Rectal smooth muscle tissue (tissue), 1 donor: ENCODE measurements around the gene SPINT3.

ENCODE experiments used
- H3K27ac ChIP-seq: one replicate; pipeline ENCODE4 v1.7.0; 2013; ENCODE audit warnings: low read depth, low read length, inconsistent platforms
- H3K27me3 ChIP-seq: one replicate; pipeline ENCODE4 v1.7.0; 2013; ENCODE audit warnings: low read length; ENCODE audit not compliant: control insufficient read depth, insufficient read depth
- H3K36me3 ChIP-seq: one replicate; pipeline ENCODE4 v1.7.0; 2013; ENCODE audit warnings: low read length; ENCODE audit not compliant: control insufficient read depth, insufficient read depth
- H3K4me1 ChIP-seq: one replicate; pipeline ENCODE4 v1.7.0; 2013; ENCODE audit warnings: low read length; ENCODE audit not compliant: control insufficient read depth, insufficient read depth
- H3K4me3 ChIP-seq: one replicate; pipeline ENCODE4 v1.7.0; 2013; ENCODE audit warnings: low read length
- H3K9ac ChIP-seq: one replicate; pipeline ENCODE4 v1.7.0; 2013; ENCODE audit warnings: low read length

The SPINT3 gene

DNA sequence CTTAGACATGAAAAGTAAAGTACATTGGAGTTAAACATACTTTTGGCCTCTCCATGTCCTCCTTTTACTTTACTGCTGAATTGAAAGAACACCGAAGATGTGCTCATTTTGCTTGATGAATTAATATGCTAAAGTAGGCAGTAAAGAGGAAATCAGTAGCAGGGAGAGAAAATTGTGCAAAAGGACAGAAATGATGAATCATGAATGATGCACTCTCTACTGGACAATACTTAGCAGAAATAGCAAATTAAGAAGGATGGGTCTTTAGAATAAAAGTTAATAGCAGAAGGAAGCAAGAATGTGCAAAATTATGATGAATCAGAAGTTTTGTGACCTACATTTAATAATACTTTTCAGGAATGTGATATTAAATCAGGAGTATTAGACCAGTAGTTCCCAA, 8.4 kb upstream of the SPINT3 start:
- Histone ChIP-seq H3K4me1 (no peaks in the 10 kb centered on the region), H3K9ac (no peak overlapping the region), H3K36me3 (no peaks in the 10 kb centered on the region), H3K27me3 (no peaks in the 10 kb centered on the region), H3K4me3 (no peak overlapping the region), H3K27ac (no peak overlapping the region)

DNA sequence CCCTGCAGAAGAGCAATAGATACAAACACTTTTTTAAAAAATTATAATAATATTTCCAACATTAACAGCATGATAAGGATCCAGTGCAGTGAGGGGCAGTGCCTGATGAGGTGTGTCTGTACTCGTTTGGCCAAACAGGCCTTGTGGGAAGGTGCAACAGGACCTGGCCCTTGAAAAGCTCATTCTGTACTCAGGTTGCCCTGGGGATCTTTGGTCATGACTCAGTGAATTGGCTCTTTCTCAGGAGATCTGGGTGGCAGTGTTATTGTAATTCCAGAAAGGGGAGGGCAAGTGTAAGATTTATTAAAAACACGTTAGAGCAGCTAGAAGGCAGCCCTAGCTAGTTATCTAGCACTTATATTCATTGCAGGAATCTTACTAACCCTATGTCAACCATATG, 2.9 kb upstream of the SPINT3 start:
- H3K4me1 ChIP-seq: no peaks in the 10 kb centered on the region
- H3K27me3 ChIP-seq: no peaks in the 10 kb centered on the region
- no peaks in the 10 kb centered on the region for H3K36me3 ChIP-seq
- no peak overlapping the region for H3K4me3 ChIP-seq
- no peak overlapping the region for H3K27ac ChIP-seq
- H3K9ac ChIP-seq: no peak overlapping the region

DNA sequence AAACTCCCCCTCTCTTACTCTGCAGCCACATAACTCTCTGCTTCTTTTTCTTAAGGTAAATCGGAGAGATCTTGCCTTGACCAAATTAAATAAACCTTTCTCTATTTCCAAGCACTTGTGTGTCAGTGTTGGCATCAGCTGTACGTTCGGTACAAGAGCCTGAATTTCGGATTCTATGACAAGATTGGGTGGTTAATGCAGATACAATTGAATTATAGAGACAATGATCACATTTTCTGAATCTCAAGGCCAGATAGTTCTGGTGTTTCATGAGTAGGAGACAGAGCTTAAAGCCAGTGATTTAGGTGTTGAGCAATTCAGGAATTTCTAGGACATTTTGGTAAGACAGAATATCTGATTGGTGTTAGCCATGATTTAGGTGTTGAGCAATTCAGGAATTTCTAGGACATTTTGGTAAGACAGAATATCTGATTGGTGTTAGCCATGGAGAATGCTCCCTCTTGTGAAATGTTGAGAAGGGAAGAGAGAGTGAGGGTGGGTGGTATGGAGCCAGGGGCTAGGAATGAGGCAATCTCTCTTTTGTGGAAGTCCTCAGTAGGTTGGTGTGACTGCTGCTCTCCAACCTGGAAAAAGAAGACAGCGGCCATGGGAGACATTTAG, 5.1 kb downstream of the SPINT3 start:
- Histone ChIP-seq H3K4me3 (no peak overlapping the region), H3K36me3 (no peaks in the 10 kb centered on the region), H3K27me3 (no peaks in the 10 kb centered on the region), H3K27ac (no peak overlapping the region), H3K4me1 (no peaks in the 10 kb centered on the region), H3K9ac (no peak overlapping the region)

DNA sequence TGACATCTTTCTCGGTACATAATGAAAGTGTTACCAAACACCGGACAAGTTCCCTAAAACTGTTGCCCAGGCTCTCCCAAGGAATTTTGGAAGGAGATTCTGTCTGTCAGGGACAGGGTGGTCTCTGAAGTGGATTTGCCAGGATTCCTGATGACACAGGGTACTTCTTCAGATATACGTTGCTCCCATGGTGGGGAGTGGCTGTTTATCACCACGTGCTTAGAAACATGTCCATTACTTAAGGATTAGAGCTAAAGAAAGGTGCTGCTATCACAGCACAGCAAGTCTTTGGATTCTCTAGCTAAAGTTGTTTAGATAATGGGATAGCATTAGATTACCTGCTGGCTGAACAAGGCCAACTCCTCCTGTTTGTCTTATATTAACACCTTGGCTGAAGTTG, 6.3 kb downstream of the SPINT3 start:
- Histone ChIP-seq H3K27ac (no peak overlapping the region), H3K27me3 (no peaks in the 10 kb centered on the region), H3K36me3 (no peaks in the 10 kb centered on the region), H3K4me1 (no peaks in the 10 kb centered on the region), H3K4me3 (no peak overlapping the region), H3K9ac (no peak overlapping the region)

DNA sequence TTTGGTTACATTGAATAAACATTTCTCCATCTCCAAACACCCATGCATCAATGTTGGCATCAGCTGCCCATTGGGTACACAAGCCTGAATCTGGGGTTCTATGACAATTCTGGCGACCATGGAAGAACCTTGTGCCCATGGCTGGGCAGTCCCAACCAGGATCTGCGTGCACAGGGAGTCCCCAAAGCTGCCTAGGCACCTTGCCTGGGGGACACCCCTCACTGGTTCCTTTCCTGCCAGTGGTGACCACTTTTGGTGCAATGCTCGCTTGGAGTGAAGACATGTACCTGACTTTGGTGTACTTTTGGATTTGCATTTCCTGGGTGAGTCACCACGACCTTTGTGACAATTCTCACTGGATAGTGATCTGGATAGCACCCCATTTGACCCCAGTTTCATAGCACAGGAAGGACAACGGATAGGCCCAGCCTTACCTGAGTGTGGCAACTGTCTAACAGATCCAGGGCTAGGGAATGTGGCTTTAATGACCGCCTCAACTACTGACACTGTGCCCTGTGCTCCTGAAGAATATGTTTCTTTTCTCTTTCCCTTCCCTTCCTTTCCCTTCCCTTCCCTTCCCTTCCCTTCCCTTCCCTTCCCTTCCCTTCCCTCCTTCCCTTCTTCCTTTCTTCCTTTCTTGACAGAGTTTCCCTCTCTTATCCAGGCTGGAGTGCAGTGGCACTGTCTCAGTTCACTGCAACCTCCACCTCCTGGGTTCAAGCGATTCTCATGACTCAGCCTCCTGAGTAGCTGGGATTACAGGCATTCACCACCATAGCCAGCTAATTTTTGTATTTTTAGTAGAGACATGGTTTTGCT, 7.1 kb downstream of the SPINT3 start:
- H3K4me3 ChIP-seq: no peak overlapping the region
- no peaks in the 10 kb centered on the region for H3K27me3 ChIP-seq
- H3K36me3 ChIP-seq: no peaks in the 10 kb centered on the region
- no peaks in the 10 kb centered on the region for H3K4me1 ChIP-seq
- H3K9ac ChIP-seq: no peak overlapping the region
- no peak overlapping the region for H3K27ac ChIP-seq

DNA sequence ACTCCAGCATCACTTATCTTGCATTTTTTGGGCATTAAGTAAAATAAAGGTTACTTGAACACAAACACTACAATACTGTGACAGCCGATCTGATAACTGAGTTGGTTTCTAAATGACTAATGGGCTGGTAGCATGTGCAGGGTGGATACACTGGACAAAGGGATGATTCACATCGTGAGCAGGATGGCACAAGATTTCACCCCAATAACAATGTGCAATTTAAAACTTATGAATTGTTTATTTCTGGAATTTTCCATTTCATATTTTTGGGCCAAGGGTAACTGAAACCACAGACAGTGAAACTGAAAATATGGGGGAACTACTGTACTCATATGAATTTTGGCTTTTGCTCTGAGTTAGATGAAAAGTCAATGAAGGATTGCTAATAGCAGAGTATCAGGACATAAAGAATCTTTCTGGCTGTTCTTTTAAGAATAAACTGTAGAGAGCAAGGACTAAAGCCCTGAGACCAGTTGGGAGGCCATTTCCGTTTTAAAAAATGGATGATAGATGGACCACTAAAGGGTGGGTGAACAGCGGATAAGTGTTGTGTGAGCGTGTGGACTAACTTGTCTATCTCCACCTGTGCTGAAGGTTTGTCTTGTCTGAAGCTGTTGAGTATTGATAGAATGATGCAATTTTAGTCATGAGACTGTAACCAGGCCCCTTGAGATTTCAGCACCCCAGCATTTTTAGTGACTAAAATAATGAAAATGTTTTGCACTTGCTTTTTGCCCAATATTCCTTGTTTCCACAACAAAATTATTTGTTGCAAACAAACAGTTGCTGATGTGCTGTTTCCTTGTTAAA, 8.2 kb downstream of the SPINT3 start:
- Histone ChIP-seq H3K4me3 (no peak overlapping the region), H3K27ac (no peak overlapping the region), H3K9ac (no peak overlapping the region), H3K27me3 (no peaks in the 10 kb centered on the region), H3K4me1 (peaks cover 3% of the 10 kb centered on the region), H3K36me3 (no peaks in the 10 kb centered on the region)

DNA sequence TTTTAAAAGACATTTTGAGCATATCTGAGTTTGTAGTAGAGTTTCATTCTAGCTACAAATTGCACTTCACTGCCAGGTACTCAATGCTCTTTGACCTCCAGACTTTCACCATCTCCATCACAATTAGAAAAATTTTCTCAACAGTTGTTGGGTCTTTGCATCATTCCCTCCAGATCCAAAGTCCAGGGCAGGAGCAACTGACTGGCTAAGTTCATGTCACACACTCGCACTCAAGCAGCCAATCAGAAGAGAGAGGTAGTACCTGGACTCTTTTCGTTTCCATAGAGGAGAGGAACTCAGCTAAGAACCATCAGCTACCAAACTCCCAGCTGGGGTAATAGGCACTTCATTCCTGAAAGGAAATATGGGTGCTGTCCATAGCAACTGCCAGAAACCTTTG, 9.0 kb downstream of the SPINT3 start:
- no peak overlapping the region for H3K9ac ChIP-seq
- H3K36me3 ChIP-seq: no peaks in the 10 kb centered on the region
- no peak overlapping the region for H3K4me3 ChIP-seq
- no peaks in the 10 kb centered on the region for H3K27me3 ChIP-seq
- peaks cover 6% of the 10 kb centered on the region for H3K4me1 ChIP-seq
- no peak overlapping the region for H3K27ac ChIP-seq

DNA sequence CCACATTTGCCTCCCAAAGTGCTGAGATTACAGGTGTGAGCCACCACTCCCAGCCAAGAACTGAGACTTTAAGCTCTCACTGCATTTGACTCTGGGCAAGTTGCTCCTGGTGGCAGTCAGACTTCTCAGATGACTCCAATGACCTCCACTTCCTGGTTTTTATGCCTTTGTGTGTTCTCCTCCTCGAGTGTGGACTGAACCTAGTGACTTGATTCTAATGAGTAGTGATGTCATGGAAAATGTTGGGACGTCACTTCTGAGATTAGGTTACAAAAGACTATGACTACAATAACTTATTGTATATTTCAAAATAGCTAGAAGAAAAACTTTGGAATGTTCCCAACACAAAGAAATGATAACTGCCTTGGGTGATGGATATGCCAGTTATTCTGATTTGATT, 12.0 kb downstream of the SPINT3 start:
- H3K27me3 ChIP-seq: no peaks in the 10 kb centered on the region
- no peaks in the 10 kb centered on the region for H3K36me3 ChIP-seq
- H3K9ac ChIP-seq: no peak overlapping the region
- no peak overlapping the region for H3K4me3 ChIP-seq
- H3K27ac ChIP-seq: no peak overlapping the region
- peaks cover 6% of the 10 kb centered on the region for H3K4me1 ChIP-seq

DNA sequence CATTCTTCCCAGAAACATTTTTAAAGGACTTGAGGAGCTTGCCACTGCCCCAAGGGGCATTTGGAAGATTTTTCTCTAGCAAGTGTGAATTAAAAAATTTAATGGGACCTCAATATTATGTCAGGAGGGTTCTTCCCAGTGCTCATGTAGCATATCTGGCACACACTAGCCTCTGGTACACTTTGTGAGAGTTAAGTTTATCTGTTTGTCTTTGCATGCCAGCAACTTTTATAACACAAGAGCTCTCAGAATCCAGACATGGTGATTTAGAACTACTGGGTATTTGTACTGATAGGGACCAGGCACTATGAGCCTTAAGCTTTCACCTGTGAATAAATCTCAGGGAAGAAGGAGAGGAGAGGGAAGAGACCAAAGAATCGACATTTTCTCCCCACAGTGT, 12.9 kb downstream of the SPINT3 start:
- H3K27ac ChIP-seq: no peak overlapping the region
- H3K4me3 ChIP-seq: no peak overlapping the region
- peaks cover 6% of the 10 kb centered on the region for H3K4me1 ChIP-seq
- no peaks in the 10 kb centered on the region for H3K36me3 ChIP-seq
- H3K27me3 ChIP-seq: no peaks in the 10 kb centered on the region
- no peak overlapping the region for H3K9ac ChIP-seq

DNA sequence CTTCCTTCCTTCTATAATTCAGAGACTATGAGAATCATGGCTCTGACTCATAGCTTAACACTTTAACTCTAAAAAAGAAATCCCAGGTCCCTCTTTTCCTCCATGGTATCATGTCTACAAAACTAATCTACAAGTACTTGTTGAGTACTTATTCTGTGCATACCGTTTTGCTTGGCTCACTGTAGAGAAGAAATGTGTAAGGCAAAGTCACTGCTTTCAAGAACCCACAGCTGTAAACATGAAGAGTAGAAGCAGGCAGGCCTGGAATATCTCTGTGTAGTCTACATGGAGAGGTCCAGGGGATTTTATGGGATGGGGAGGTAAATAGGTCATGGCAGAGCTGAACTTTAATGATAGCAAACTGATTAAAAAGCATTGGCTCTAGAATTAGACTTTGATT, 13.8 kb downstream of the SPINT3 start:
- no peaks in the 10 kb centered on the region for H3K27me3 ChIP-seq

DNA sequence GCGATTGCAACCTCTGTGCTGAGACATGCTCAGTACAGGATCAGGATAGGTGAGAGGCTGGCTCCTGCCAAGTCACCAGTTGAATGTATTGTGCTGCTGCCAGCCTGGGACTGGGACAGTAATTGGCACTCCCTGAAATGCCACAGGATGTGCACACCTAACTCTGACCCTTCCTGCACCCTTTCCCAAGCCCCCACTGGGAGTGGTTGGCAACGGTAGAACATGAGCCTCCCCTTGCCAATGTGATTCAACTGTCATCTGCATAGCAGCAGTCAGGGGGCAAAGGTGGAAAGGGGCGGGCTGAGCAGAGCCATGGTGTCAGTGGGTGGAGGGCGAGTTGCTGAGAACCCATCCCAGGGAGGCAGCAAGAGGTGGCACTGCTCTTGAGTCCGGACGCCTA, 15.4 kb downstream of the SPINT3 start:
- Histone ChIP-seq H3K4me1 (peaks cover 6% of the 10 kb centered on the region), H3K27ac (no peak overlapping the region), H3K9ac (no peak overlapping the region), H3K27me3 (no peaks in the 10 kb centered on the region), H3K36me3 (no peaks in the 10 kb centered on the region), H3K4me3 (no peak overlapping the region)

More for the DNA sequence above, 13.8 kb downstream of the SPINT3 start:
- Histone ChIP-seq H3K27ac (peak overlapping the region; percentile 11), H3K4me3 (no peak overlapping the region), H3K36me3 (no peaks in the 10 kb centered on the region), H3K9ac (no peak overlapping the region), H3K4me1 (peaks cover 6% of the 10 kb centered on the region)

DNA sequence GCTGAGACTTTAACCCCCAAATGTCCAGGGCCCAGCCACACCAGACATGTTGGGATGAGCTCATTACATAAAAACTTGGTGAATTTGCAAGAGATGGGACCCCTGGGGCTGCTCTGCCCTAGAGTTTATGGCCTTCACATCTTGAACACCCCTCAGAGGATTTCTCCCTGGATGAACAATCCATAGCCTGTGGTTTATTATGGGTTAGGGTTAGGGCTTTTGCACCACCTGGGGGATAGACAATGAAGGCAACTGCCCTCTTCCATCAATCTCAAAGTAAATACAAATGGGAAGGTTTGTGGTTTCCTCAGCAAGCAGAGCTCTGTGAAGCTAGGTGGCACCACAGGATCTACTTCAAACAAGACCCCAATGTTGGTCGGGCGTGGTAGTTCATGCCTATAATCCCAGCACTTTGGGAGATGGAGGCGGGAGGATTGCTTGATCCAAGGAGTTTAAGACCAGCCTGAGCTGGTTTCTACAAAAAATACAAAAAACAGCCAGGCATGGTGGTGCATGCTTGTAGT, 17.4 kb downstream of the SPINT3 start:
- Histone ChIP-seq H3K4me1 (peaks cover 6% of the 10 kb centered on the region), H3K27ac (no peak overlapping the region), H3K4me3 (no peak overlapping the region), H3K27me3 (no peaks in the 10 kb centered on the region), H3K36me3 (no peaks in the 10 kb centered on the region), H3K9ac (no peak overlapping the region)
